ENCODE measurements around the gene CARNS1. TPM values are rescaled to one million over a fixed set of nuclear protein-coding genes. Genes with fewer than 3 reads are reported as not detected.
"Not testable (repeated sequence)": the region's sequence is repeated elsewhere in the genome, so short reads cannot be mapped to it uniquely, and the experiment has no call there.

The CARNS1 gene
- polyA plus RNA-seq, 3 donors from 2014 or later: 1.9 to 3.4 (median 2.7) TPM

GRCh38 chr11:67423891-67424613 is 8.6 kb downstream of the CARNS1 start:
- no peaks in the 10 kb centered on the region for H3K36me3 Mint-ChIP-seq
- H3K9me3 Mint-ChIP-seq: no peaks in the 10 kb centered on the region
- peaks cover 5 to 19% (median 10%) of the 10 kb centered on the region in 3 donors for H3K27me3 Mint-ChIP-seq (ENCODE audit: low read depth in 3 of 3)
- H3K4me3 Mint-ChIP-seq: no peak overlapping the region
- no peak for DNase-seq
- no peak overlapping the region for H3K27ac Mint-ChIP-seq
- peaks cover 45 to 46% of the 10 kb centered on the region in 2 donors for H3K4me1 Mint-ChIP-seq

DNA sequence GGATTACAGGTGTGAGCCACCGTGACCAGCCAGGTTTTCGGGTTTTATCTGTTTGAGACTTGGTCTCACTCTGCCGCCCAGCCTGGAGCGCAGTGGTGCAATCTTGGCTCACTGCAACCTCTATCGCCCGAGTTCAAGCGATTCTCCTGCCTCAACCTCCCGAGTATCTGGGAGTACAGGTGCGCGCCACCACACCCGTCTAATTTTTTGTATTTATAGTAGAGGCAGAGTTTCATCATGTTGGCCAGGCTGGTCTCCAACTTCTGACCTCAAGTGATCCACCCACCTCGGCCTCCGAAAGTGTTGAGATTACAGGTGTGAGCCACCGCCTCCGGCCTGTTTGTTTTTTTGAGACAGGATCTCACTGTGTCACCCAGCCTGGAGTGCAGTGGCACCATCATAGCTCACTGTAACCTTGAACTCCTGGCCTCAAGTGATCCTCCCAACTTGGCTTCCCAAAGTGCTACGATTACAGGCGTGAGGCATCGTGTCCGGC is 11.9 kb downstream of the CARNS1 start:
- peak overlapping the region; percentile 92 to 98 (median 96) for H3K27ac Mint-ChIP-seq
- peaks cover 47 to 48% of the 10 kb centered on the region in 2 donors for H3K4me1 Mint-ChIP-seq
- peak overlapping the region; percentile 95 to 99 (median 99) for H3K4me3 Mint-ChIP-seq
- not testable (repeated sequence) for DNase-seq, H3K9me3 Mint-ChIP-seq, H3K36me3 Mint-ChIP-seq
- peaks cover 9 to 15% (median 12%) of the 10 kb centered on the region in 3 donors for H3K27me3 Mint-ChIP-seq (ENCODE audit: low read depth in 3 of 3)

DNA sequence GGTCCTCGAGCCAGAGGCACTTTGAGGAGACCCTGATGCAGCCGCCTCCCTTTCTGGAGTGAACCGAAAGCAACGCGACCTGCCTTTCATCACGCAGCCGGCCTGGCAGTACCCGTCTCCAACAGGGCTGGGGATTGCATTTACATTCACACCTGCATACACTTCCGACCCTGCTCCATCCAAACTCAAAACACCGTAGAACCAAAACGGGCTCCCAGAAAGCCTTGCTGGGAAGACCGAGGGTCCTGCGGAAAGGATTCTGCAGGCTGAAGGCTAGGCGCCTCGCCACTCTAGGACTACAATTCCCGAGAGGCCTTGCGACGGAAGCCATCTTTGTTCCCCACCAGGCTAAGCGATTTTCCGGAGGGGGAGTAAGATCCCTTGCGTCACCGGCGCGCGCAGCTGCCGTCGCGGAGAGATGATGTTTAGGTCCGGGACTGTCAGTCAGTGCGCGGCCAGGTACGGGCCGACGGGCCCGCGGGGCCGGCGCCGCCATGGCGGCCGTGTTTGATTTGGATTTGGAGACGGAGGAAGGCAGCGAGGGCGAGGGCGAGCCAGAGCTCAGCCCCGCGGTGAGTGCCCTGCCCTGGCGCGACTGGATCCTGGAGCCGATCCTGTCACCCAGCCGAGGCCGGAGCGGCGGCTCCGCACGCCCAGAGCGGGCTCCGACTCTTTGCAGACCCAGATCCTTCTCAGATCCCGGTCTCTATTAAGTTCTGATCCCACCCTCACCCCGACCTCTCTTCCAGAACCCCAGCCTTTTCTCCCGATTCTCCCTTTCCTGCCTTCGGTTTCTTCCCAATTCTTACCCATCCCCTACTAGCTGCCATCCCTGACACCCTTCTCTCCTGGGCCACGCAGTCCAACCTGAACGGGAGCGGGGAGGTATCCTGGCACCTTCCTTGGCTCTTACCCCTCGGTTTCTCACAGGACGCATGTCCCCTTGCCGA is 12.8 kb downstream of the CARNS1 start, which contains the start of gene RPS6KB2:
Gene RPS6KB2, plus strand, starts transcription at position 443 of the 950 bp plus-strand sequence. Its CDS starts 52 bp downstream, at position 495.
- Mint-ChIP-seq H3K27ac (peak within 1 kb of the TSS; percentile 92 to 98 (median 96)), H3K9me3 (no peaks in the 10 kb centered on the region), H3K4me3 (peak within 1 kb of the TSS; percentile 95 to 99 (median 99)), H3K4me1 (peaks cover 48 to 50% of the 10 kb centered on the region in 2 donors), H3K27me3 (ENCODE audit: low read depth in 3 of 3) (peaks cover 10 to 19% (median 12%) of the 10 kb centered on the region in 3 donors), H3K36me3 (peaks cover 5 to 7% (median 7%) of the 10 kb centered on the region in 3 donors)
- peak; percentile 97 to 98 (median 97) for DNase-seq

GRCh38 chr11:67429038-67429668 is 13.7 kb downstream of the CARNS1 start:
- H3K4me3 Mint-ChIP-seq: peak overlapping the region; percentile 95 to 99 (median 99)
- peaks cover 5 to 7% (median 7%) of the 10 kb centered on the region in 3 donors for H3K36me3 Mint-ChIP-seq
- H3K27me3 Mint-ChIP-seq (ENCODE audit: low read depth in 3 of 3): peaks cover 10 to 21% (median 15%) of the 10 kb centered on the region in 3 donors
- H3K27ac Mint-ChIP-seq: peak overlapping the region; percentile 92 to 98 (median 96)
- no peaks in the 10 kb centered on the region for H3K9me3 Mint-ChIP-seq
- peaks cover 56 to 58% of the 10 kb centered on the region in 2 donors for H3K4me1 Mint-ChIP-seq
- no peak for DNase-seq

GRCh38 chr11:67429722-67430121 is 14.2 kb downstream of the CARNS1 start:
- peaks cover 55 to 63% of the 10 kb centered on the region in 2 donors for H3K4me1 Mint-ChIP-seq

DNA sequence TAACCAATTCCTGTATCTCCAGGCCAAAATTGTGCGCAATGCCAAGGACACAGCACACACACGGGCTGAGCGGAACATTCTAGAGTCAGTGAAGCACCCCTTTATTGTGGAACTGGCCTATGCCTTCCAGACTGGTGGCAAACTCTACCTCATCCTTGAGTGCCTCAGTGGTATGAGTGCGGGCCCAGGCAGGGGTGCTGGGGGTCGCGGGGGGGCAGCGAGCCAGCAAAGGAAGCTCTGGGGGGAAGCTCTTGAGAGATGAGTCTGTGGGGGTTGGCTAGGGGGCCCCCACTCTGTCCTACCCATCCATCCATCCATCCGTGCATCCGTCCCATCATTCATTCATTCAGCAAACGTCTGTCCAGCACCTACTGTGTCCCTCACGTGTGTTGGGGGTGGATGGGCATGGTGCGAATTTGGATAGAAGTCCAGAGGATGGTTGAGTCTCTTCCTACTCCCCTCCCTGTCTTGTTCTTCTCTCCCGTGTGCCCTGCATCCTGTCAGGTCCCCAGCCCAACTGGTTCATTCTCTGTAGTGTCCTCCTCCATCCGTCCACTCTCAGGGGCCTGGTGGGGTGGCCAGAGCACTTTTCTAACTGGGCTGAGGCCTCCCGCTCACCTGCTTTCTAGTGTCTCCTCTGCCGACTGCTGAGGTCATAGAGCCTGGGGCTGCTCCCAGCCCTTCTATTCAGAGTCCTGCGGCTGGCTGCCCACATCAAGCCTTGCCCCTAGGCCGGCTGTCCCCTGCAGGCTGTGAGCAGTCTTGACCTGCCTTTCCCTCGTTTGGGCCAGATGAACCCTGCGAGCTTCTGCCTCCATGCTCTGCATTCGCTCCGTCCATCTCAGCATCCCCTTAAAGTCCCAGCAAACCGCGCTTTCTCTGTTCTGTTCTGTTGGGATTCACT is 16.1 kb downstream of the CARNS1 start:
- peak overlapping the region; percentile 3 to 60 (median 46) for H3K4me3 Mint-ChIP-seq
- H3K36me3 Mint-ChIP-seq: peaks cover 5 to 13% (median 9%) of the 10 kb centered on the region in 3 donors
- DNase-seq: no peak
- no peaks in the 10 kb centered on the region for H3K9me3 Mint-ChIP-seq
- H3K27ac Mint-ChIP-seq: peak overlapping the region; percentile 62 to 97 (median 90)
- H3K27me3 Mint-ChIP-seq (ENCODE audit: low read depth in 3 of 3): peaks cover 10 to 24% (median 22%) of the 10 kb centered on the region in 3 donors
- peaks cover 61 to 74% of the 10 kb centered on the region in 2 donors for H3K4me1 Mint-ChIP-seq

More at GRCh38 chr11:67429722-67430121, 14.2 kb downstream of the CARNS1 start:
- Mint-ChIP-seq H3K27ac (peak overlapping the region in 4 of 6 donors; percentile 28 to 73 (median 55)), H3K9me3 (no peaks in the 10 kb centered on the region), H3K4me3 (peak overlapping the region in 4 of 5 donors; percentile 29 to 99 (median 97)), H3K27me3 (ENCODE audit: low read depth in 3 of 3) (peaks cover 10 to 21% (median 15%) of the 10 kb centered on the region in 3 donors), H3K36me3 (peaks cover 5 to 7% (median 7%) of the 10 kb centered on the region in 3 donors)
- DNase-seq: no peak

DNA sequence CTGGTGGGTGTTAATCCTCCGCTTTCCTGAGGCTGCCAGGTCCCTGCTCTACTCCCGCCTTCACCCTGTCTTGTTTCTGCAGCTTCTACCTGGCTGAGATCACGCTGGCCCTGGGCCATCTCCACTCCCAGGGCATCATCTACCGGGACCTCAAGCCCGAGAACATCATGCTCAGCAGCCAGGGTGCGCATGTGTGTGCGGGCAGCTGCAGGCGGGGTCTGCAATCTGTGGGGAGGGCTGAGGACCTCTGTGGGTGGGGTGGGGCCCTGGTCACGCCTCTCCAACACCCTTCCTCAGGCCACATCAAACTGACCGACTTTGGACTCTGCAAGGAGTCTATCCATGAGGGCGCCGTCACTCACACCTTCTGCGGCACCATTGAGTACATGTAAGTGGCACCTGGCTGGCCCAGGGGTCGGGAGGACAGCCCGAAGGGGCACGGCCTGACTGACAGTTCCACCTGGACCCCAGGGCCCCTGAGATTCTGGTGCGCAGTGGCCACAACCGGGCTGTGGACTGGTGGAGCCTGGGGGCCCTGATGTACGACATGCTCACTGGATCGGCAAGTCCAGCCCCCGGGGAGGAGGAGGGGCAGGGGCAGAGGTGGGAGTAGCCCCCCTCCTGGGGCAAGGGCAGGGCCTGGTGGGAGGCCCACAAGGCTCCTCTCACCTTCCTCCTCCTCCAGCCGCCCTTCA is 17.3 kb downstream of the CARNS1 start:
- H3K27ac Mint-ChIP-seq: peak overlapping the region; percentile 86 to 97 (median 90)
- H3K4me1 Mint-ChIP-seq: peaks cover 63 to 69% of the 10 kb centered on the region in 2 donors
- H3K27me3 Mint-ChIP-seq (ENCODE audit: low read depth in 3 of 3): peaks cover 7 to 35% (median 31%) of the 10 kb centered on the region in 3 donors
- DNase-seq: no peak
- peak overlapping the region; percentile 47 to 98 (median 74) for H3K4me3 Mint-ChIP-seq
- peaks cover 5 to 16% (median 11%) of the 10 kb centered on the region in 3 donors for H3K36me3 Mint-ChIP-seq
- no peaks in the 10 kb centered on the region for H3K9me3 Mint-ChIP-seq

- peak; percentile 60 to 71 (median 70) for DNase-seq
- peaks cover 5 to 16% (median 11%) of the 10 kb centered on the region in 3 donors for H3K36me3 Mint-ChIP-seq
- H3K4me1 Mint-ChIP-seq: peaks cover 60 to 68% of the 10 kb centered on the region in 2 donors
- peak overlapping the region; percentile 86 to 97 (median 90) for H3K27ac Mint-ChIP-seq
- H3K27me3 Mint-ChIP-seq (ENCODE audit: low read depth in 3 of 3): peaks cover 5 to 29% (median 26%) of the 10 kb centered on the region in 3 donors
- peak overlapping the region; percentile 73 to 98 (median 77) for H3K4me3 Mint-ChIP-seq
- H3K9me3 Mint-ChIP-seq: no peaks in the 10 kb centered on the region
Measured at GRCh38 chr11:67433536-67434394, 18.3 kb downstream of the CARNS1 start.

- Mint-ChIP-seq H3K9me3 (no peaks in the 10 kb centered on the region), H3K4me1 (peaks cover 62 to 68% of the 10 kb centered on the region in 2 donors)
- peak in 1 of 3 donors; percentile 38 for DNase-seq
Measured at GRCh38 chr11:67434395-67434881, 19.0 kb downstream of the CARNS1 start.

DNA sequence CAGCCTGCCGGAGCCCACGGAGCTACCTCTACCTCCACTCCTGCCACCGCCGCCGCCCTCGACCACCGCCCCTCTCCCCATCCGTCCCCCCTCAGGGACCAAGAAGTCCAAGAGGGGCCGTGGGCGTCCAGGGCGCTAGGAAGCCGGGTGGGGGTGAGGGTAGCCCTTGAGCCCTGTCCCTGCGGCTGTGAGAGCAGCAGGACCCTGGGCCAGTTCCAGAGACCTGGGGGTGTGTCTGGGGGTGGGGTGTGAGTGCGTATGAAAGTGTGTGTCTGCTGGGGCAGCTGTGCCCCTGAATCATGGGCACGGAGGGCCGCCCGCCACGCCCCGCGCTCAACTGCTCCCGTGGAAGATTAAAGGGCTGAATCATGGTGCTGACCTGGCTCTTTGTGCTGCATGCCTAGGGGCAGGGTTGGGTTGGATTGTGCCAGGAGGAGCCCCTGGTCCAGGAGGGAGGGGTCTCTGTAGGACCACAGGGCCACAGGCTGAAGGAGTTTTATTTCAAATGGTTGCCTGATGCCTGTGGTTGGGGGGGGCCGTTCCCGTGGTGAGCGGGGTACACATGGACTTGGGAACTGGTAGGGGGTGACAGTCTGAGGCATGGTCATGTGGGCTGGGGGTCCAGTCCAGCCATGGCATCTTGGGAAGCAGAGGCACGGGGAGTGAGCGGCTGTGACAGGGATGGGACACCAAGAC is 19.7 kb downstream of the CARNS1 start:
- Mint-ChIP-seq H3K9me3 (no peaks in the 10 kb centered on the region), H3K27ac (peak overlapping the region; percentile 84 to 95 (median 89)), H3K4me1 (peaks cover 70 to 72% of the 10 kb centered on the region in 2 donors), H3K27me3 (ENCODE audit: low read depth in 3 of 3) (peaks cover 5 to 26% (median 25%) of the 10 kb centered on the region in 3 donors), H3K36me3 (peaks cover 5 to 16% (median 11%) of the 10 kb centered on the region in 3 donors), H3K4me3 (peak overlapping the region; percentile 89 to 98 (median 97))
- no peak for DNase-seq

More at GRCh38 chr11:67434395-67434881, 19.0 kb downstream of the CARNS1 start:
- Mint-ChIP-seq H3K36me3 (peaks cover 5 to 16% (median 11%) of the 10 kb centered on the region in 3 donors), H3K4me3 (peak overlapping the region; percentile 64 to 98 (median 77)), H3K27me3 (ENCODE audit: low read depth in 3 of 3) (peaks cover 5 to 26% (median 26%) of the 10 kb centered on the region in 3 donors), H3K27ac (peak overlapping the region; percentile 70 to 97 (median 88))
